ENCODE measurements around the gene DGKB. TPM values are rescaled to one million over a fixed set of nuclear protein-coding genes. Genes with fewer than 3 reads are reported as not detected.
A peak's percentile ranks its signal among the peaks of the same experiment; 100 is the strongest.

DGKB gene
- polyA plus RNA-seq, 10 donors: 0.67 to 2.1 (median 0.88) TPM

DNA sequence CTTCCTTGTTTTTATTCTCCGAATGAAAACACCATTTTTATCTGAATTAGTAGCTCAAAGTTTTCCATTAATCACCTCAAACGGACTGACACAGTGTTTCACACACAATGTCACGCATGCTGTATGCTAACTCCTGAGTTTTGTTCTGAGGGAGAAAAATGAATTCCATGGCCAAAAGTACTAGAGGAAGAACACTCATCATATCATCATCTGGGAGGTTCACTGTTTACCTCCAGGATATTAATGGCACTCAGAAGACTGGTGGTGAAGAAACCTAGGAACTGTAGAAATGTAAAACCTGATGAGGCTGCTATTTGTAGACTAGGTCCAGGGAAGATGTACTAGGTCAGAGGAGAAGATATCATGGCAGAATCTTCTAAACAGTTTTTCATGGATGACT, 517.5 kb downstream of the DGKB start:
- DNase-seq: no peak

DNA sequence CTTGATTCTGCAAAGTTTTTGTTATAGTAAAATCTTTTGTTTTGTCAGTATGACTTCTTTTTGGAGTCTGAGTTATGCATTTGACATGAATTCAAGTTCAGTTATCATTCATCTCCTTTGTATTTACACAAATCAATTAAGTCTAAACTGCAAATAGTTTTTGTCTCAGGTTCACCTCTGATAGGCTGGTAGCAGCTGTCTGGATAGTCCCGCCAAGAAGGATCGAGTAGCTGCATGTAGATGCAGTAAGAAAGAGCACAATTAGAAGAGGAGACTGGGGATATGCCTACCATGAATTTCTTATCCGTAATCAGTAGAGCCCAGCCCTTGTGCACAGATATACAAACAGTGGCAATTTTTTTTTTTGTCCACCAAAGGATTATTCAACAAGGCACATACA, 520.6 kb downstream of the DGKB start:
- DNase-seq: peak in 1 of 3 donors; percentile 14

DNA sequence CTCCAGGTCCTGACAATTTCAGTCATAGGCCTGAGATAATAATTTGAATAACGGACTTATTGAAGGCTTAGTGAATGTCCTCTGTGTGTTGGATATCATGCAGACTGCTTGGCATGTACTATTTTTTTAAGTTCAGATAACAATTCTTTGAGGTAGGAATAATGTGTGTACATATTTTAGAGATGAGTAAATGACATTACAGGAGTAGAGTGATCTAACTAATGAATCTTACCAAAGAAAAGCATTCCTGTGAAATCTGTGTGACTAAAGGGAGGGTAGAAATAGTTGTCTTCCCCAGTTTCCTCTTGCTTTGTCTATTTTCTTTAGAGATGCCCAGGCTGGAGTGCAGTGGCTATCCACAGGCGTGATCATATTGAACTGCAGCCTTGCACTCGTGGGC, 521.2 kb downstream of the DGKB start:
- no peak for DNase-seq

DNA sequence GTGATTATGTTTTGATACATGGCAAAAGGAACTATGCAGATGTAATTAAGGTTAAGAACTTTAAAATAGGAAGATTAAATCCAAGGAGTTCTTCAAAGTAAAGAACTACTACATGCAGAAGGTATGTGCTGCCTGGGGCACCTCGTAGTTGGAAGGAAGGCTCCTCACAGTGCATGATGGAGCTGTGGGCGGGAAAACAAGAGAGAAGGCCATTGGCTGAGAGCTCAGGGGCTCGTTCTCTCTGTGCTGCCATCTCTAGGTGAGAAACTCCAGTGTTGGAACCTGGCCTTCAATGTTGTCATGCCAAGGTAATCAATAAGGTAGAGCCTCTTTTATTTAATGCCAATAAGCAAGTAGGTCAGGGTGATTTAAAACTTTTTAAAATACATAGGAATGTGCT, 521.7 kb downstream of the DGKB start:
- DNase-seq: no peak

DNA sequence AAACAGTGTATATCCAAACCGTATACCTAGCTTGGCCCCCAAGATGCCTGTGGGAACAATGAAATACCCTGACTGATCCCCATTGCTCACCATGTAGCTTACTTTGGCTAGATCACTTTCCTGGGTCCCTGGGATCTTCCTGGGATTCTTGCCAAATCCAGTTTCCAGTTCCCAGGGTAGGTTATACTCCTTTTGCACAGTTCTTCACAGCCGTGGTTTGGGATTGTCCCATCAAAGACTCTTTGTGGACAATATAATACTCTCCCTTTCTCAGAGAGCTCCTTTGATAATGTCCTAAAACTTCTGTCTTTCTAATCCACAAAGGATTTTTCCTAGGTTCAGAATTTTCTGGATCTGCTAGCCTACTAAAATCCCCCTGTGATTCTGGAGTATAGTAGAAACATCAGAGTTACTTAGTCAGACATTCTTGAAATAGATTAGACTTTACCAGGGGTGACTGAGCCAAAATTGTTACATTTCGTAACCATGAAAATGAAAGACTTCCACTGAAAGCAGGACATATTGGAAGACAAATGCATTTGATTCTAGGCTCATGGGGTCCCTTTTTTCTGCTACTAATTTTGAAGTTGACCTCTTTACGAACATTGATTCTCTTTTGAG, 524.8 kb downstream of the DGKB start:
- DNase-seq: peak in 2 of 3 donors; percentile 15 to 16

- DNase-seq: no peak
Measured at GRCh38 chr7:14376711-14377110, 525.8 kb downstream of the DGKB start.

GRCh38 chr7:14375998-14376397, 526.6 kb downstream of the DGKB start:
- no peak for DNase-seq

GRCh38 chr7:14374336-14374735, 528.2 kb downstream of the DGKB start:
- DNase-seq: no peak

DNA sequence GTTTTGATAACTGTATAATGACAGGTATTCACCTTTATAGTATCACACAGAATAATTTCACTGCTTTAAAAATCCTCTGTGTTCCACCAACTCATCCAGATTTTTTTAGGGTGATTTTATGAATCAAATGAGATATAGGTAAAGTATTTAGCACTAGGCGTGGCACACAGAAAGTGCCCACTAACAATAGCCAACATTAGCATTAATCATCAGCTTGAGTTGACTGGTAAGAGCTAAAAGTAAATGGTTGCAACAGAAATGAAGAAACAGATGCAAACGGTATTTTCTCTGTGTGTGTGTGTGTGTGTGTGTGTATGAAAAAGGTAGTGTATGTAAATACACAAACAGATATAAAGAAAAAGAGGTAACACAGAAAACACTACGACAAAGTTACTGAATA, 534.3 kb downstream of the DGKB start:
- DNase-seq: no peak

- no peak for DNase-seq
Measured at GRCh38 chr7:14351167-14351566, 551.4 kb downstream of the DGKB start.

GRCh38 chr7:14341200-14341775, 561.3 kb downstream of the DGKB start:
- DNase-seq: no peak

DNA sequence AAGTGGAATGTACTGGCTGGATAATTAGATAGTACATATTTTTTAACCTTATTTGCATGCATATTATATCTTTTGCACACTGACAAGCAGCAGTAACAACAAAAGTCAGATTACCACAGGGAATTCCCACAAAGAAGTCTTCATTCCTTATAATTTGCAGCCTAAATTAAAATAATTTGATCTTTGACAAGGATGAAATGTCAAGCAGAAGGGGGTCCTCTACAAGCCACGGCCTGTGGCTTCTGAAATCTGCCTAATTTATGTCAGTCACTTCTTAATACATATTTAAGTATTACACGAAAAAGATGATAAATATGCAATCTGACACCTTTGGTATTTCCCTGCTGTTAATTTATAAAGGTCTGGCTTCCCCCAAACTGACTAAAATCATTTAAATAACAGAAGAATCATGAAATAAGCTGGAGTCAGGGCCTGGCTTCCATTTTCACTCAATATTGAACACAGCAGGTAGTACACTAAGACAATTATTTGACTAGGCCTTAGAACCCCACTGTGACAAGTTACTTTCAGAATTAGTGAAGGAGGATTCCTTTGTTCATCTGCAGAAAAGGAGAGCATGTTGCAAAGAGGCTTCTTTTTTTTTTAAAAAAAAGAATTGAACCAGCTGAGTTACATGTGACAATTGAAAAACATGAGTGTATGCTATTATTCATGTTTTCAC, 562.0 kb downstream of the DGKB start:
- DNase-seq: no peak

GRCh38 chr7:14339861-14340260, 562.7 kb downstream of the DGKB start:
- DNase-seq: no peak

DNA sequence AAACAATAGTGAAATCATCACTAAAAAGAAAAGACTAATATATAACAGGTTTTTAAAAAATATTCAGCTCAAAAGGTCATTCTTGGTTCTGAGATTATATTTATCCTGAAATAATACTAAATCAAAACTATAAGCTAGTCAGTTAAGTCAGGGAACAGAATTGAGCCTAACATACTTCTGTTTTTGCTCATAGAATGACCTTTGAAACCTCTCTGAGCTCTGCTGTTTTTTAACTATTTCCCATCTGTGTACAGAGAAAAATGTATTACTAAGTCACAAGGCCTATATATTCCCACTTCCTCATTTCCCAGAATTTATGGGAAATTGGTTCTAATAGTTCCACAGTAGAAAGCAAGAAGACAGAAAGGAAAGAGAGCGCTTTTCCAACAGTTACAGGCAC, 566.3 kb downstream of the DGKB start:
- DNase-seq: no peak

- no peak for DNase-seq
Measured at GRCh38 chr7:14332155-14332554, 570.4 kb downstream of the DGKB start.

DNA sequence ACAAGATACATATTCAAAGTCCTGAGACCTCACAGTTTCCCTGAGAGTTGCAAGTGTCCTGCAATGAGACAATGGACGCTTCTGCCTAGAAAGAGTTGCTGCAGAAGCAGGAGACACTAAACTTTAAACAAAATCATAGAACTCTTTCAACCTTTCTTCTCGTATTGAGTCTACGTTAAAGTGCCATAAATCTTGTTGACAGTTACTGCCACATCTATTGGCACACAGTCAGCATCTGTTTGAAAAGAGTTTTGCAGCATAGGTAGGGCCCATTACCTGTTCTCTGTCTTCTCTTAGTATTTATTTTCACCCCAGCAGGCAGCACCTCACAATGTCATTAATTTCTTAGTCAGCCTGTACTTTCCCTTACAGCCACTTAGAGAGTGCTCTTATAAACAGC, 577.8 kb downstream of the DGKB start:
- no peak for DNase-seq

DNA sequence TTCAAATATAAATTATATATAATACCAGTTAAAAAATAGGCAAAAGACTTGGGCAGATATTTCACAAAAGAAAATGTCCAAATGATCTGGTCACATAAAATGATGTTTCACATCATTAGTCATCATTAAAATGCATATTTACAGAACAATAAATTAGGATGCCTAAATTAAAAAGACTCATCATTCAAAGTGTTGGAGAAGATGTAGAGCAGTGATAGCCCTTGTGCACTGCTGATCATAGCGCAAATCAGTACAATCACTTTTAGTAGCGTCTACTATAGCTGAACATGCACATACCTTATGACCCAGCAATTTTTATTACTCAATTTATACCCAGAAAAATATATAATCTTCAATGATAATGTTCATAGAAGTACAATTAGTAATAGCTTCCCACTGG, 579.8 kb downstream of the DGKB start:
- DNase-seq: no peak

DNA sequence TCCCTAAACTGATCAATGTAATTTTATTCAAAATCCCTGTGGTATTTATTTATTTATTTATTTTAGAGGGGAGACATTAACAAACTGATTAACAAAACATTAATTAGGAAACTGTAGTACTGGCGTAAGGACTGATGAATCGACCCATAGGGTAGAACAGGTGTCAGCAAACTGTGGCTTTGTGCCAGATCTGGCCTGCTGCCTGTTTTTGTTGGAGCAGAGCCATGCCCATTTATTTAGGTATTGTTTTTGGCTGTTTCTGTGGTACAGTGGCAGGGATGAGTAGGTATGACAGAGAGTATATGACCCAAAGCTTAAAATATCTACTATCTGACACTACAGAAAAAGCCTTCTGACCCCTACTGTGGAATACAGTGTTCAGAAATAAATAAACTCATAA, 580.6 kb downstream of the DGKB start:
- DNase-seq: no peak

DNA sequence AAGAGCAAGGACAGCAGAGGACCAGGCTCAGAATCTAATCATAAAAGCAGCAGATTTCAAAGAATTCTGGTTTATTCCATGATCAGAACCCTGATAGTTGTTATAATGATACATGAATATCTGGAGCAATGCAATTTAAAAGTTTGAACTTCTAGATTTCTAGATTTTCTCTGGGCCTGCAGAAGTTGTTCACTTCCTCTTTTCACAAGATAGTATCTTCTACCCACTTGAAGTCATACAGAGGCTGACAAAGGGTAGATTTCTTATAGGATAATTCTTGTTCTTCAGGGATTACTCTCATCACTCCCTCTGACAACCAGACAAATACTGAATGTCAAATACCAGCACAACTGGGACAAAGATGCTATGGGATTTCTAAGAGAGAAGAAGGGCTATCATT, 593.1 kb downstream of the DGKB start:
- no peak for DNase-seq

GRCh38 chr7:14305233-14305866, 597.2 kb downstream of the DGKB start:
- DNase-seq: peak in 1 of 3 donors; percentile 16

DNA sequence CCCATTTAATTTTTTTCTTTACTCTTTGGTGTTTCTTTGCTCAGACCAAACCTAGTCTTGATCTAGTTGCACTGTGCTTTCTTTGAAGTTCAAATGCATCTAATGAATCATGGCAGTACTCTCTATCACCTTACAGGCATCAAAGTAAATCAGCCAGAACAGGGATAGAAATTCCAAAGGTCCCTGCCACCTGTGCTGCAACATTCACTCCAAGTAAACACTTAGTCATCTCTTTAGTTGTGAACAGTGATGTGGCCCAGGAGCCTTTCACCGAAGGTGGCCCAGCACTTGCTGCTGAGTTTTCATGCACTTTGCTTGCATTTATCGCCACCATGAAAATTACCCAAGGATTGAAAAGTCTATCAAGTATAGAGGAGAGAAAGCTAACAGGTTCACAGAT, 599.0 kb downstream of the DGKB start:
- DNase-seq: no peak

- no peak for DNase-seq
Measured at GRCh38 chr7:14294637-14295036, 607.9 kb downstream of the DGKB start.

GRCh38 chr7:14293434-14293833, 609.1 kb downstream of the DGKB start:
- no peak for DNase-seq

Measured in muscle of back (tissue), 11 donors.